OCI-LY7 (cell line): ENCODE measurements around the gene RTL10.

Experiments
- CTCF ChIP-seq: fragments of 200-600 bp; sonication (generic); conservative IDR thresholded peaks from 2 replicates; pipeline ENCODE4 v1.5.1; 2014; ENCODE audit warnings: mild to moderate bottlenecking, antibody characterized with exemption, low read length, moderate library complexity, mixed read lengths
- EZH2phosphoT487 ChIP-seq: fragments of 200-600 bp; sonication (generic); IDR thresholded peaks from 2 replicates; pipeline ENCODE4 v1.6.1; 2018; ENCODE audit warnings: low read depth, borderline replicate concordance, mild to moderate bottlenecking, mixed run types, antibody characterized with exemption, low read length, moderate library complexity, mixed read lengths

GRCh38 chr22:19840059-19840458 is 14.6 kb downstream of the RTL10 start:
- TF ChIP-seq CTCF (no peak), EZH2phosphoT487 (no peak)
